22Rv1 (cell line): ENCODE measurements around the gene ADAP1.

Experiments used
- CTCF ChIP-seq: fragments of 450-650 bp; IDR thresholded peaks from 2 replicates; pipeline ENCODE4 v1.5.1; 2017; ENCODE audit warnings: mild to moderate bottlenecking
- ZFX ChIP-seq: fragments of 450-650 bp; IDR thresholded peaks from 2 replicates; pipeline ENCODE4 v1.6.1; 2017; ENCODE audit warnings: antibody characterized with exemption, borderline replicate concordance

- TF ChIP-seq CTCF (no peak), ZFX (no peak)
Observed at GRCh38 chr7:995571-995970, 41.1 kb upstream of the ADAP1 start.
